Measurements from ENCODE around the gene WTIP.

WTIP gene

GRCh38 chr19:34487651-34488051, 6.1 kb downstream of the WTIP start:
- DNase-seq (ENCODE audit: low spot score): no peak
- TF ChIP-seq CTCF (IDR thresholded peaks at IDR 0.05; ENCODE audit: extremely low read depth, insufficient read depth, missing control alignments): no peak
- in situ Hi-C loops (cut with MboI; ENCODE audit: low pct_unique_long_range_greater_than_20kb, low sequenced_read_pairs, unreplicated experiment): loop anchor here (25.0 kb wide), 1 partner anchor 225 kb away; no protein-coding TSS in a partner anchor

DNA sequence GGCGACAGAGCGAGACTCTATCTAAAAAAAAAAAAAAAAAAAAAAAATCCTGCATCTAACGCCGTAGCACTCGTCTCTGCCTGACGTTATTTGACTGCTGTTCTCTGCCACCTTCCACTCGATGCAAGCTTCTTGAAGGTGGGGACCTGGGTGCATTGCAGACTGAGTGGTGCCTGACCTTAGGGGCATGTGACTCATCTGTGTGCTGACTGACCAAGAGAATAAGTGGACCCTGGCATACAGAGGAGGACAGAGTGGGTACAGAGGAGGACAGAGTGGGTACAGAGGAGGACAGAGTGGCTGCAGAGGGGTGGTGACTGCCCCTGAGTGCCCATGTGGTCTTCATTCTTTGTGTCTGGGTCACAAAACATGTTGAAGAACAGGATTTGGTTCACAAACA, 7.6 kb downstream of the WTIP start:
- TF ChIP-seq CTCF (IDR thresholded peaks at IDR 0.05; ENCODE audit: extremely low read depth, insufficient read depth, missing control alignments): no peak
- in situ Hi-C loops (cut with MboI; ENCODE audit: low pct_unique_long_range_greater_than_20kb, low sequenced_read_pairs, unreplicated experiment): loop anchor here (25.0 kb wide), 1 partner anchor 223 kb away; no protein-coding TSS in a partner anchor
- DNase-seq (ENCODE audit: low spot score): no peak

DNA sequence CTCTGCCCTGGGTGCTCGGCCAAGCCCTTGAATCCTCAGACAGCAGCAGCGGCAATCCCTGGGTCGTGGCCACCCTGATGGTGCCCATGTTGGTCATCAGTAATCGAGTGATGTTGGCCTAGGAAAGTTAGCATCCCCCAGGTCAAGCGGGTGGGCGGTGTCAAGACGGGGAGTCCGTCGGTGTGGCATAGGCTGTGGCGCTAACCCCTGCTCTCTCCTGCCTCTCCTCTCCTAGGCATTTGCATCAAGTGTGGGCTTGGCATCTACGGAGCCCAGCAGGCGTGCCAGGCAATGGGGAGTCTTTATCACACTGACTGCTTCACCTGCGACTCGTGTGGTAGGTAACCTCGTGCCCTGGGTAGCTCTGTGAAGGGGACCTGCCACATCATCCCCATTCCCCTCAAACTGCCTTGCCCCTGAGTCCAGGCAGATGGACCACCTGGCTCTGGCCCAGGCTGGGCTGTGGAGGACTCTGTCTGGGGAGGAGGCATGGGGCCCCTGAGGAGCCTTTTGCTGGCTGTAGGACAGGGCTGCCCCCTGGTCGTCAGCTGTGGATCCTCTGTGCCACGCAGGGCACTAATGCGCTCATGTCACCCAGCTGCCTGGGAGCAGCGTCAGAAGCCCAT, 8.7 kb downstream of the WTIP start:
- no peak for DNase-seq (ENCODE audit: low spot score)
- in situ Hi-C loops (cut with MboI; ENCODE audit: low pct_unique_long_range_greater_than_20kb, low sequenced_read_pairs, unreplicated experiment): loop anchor here (25.0 kb wide), 1 partner anchor 222 kb away; no protein-coding TSS in a partner anchor
- TF ChIP-seq CTCF (IDR thresholded peaks at IDR 0.05; ENCODE audit: extremely low read depth, insufficient read depth, missing control alignments): no peak

DNA sequence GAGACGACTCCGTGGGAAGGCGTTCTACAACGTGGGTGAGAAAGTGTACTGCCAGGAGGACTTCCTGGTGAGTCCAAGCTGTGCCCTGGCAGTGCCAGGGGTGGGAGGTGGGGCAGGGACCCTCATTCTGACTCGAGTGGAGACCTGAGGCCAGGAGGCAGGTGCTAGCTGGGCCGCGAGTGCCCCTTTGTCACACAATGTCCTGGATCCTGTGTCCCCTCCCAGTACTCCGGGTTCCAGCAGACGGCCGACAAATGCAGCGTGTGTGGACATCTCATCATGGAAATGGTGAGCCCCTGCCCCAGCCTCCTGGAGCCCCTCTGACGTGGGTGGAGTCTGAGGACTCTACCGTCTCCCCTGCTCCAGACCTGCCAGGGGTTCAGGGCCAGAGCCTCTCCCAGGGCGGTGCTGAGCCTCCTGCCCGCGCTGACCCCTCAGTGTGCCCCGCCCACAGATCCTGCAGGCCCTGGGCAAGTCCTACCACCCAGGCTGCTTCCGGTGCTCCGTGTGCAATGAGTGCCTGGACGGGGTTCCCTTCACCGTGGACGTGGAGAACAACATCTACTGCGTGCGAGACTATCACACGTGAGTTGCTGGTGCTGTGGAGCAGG, 11.6 kb downstream of the WTIP start:
- in situ Hi-C loops (cut with MboI; ENCODE audit: low pct_unique_long_range_greater_than_20kb, low sequenced_read_pairs, unreplicated experiment): loop anchor here (25.0 kb wide), 1 partner anchor 219 kb away; no protein-coding TSS in a partner anchor
- DNase-seq (ENCODE audit: low spot score): no peak

GRCh38 chr19:34493649-34494044, 12.1 kb downstream of the WTIP start:
- in situ Hi-C loops (cut with MboI; ENCODE audit: low pct_unique_long_range_greater_than_20kb, low sequenced_read_pairs, unreplicated experiment): loop anchor here (25.0 kb wide), 1 partner anchor 219 kb away; no protein-coding TSS in a partner anchor
- no peak for DNase-seq (ENCODE audit: low spot score)
- TF ChIP-seq CTCF (IDR thresholded peaks at IDR 0.05; ENCODE audit: extremely low read depth, insufficient read depth, missing control alignments): no peak

More for the DNA sequence above, 11.6 kb downstream of the WTIP start:
- TF ChIP-seq CTCF (IDR thresholded peaks at IDR 0.05; ENCODE audit: extremely low read depth, insufficient read depth, missing control alignments): no peak

GRCh38 chr19:34494601-34495000, 13.0 kb downstream of the WTIP start:
- in situ Hi-C loops (cut with MboI; ENCODE audit: low pct_unique_long_range_greater_than_20kb, low sequenced_read_pairs, unreplicated experiment): loop anchor here (25.0 kb wide), 1 partner anchor 218 kb away; no protein-coding TSS in a partner anchor
- no peak for TF ChIP-seq CTCF (IDR thresholded peaks at IDR 0.05; ENCODE audit: extremely low read depth, insufficient read depth, missing control alignments)
- DNase-seq (ENCODE audit: low spot score): no peak

All from GM13977 (cell line).